ENCODE results near the gene SLC19A1.

The SLC19A1 gene

GRCh38 chr21:45472445-45473365 lies 69.5 kb downstream of the SLC19A1 start:
- H3K9me3 ChIP-seq (ENCODE audit: low read length), result no peaks in the 10 kb centered on the region
- no peaks in the 10 kb centered on the region for H3K27me3 ChIP-seq (ENCODE audit: insufficient read depth, low read length)
- H2AFZ ChIP-seq (ENCODE audit: low read depth, low read length), result no peak overlapping the region
- H3K36me3 ChIP-seq (ENCODE audit: insufficient read depth, low read length), result no peaks in the 10 kb centered on the region
- no peak overlapping the region for H3K4me3 ChIP-seq (ENCODE audit: low read length)
- H3K4me1 ChIP-seq (ENCODE audit: insufficient read depth, low read length), result peaks cover 8% of the 10 kb centered on the region

GRCh38 chr21:45471525-45472221 lies 70.6 kb downstream of the SLC19A1 start:
- Histone ChIP-seq H3K36me3 (ENCODE audit: insufficient read depth, low read length) (no peaks in the 10 kb centered on the region), H3K27me3 (ENCODE audit: insufficient read depth, low read length) (no peaks in the 10 kb centered on the region)

GRCh38 chr21:45470773-45471524 lies 71.3 kb downstream of the SLC19A1 start:
- Histone ChIP-seq H3K9me3 (ENCODE audit: low read length) (no peaks in the 10 kb centered on the region), H3K4me3 (ENCODE audit: low read length) (no peak overlapping the region), H3K27me3 (ENCODE audit: insufficient read depth, low read length) (no peaks in the 10 kb centered on the region), H2AFZ (ENCODE audit: low read depth, low read length) (no peak overlapping the region), H3K36me3 (ENCODE audit: insufficient read depth, low read length) (no peaks in the 10 kb centered on the region), H3K4me1 (ENCODE audit: insufficient read depth, low read length) (peaks cover 8% of the 10 kb centered on the region)

More at GRCh38 chr21:45471525-45472221, 70.6 kb downstream of the SLC19A1 start:
- peaks cover 8% of the 10 kb centered on the region for H3K4me1 ChIP-seq (ENCODE audit: insufficient read depth, low read length)
- H3K4me3 ChIP-seq (ENCODE audit: low read length), result no peak overlapping the region
- H2AFZ ChIP-seq (ENCODE audit: low read depth, low read length), result no peak overlapping the region
- no peaks in the 10 kb centered on the region for H3K9me3 ChIP-seq (ENCODE audit: low read length)

GRCh38 chr21:45470087-45470515 lies 72.1 kb downstream of the SLC19A1 start:
- Histone ChIP-seq H3K27me3 (ENCODE audit: insufficient read depth, low read length) (no peaks in the 10 kb centered on the region), H3K9me3 (ENCODE audit: low read length) (no peaks in the 10 kb centered on the region), H3K4me1 (ENCODE audit: insufficient read depth, low read length) (peaks cover 8% of the 10 kb centered on the region), H3K4me3 (ENCODE audit: low read length) (no peak overlapping the region), H3K36me3 (ENCODE audit: insufficient read depth, low read length) (no peaks in the 10 kb centered on the region), H2AFZ (ENCODE audit: low read depth, low read length) (no peak overlapping the region)

GRCh38 chr21:45469273-45470086 lies 72.8 kb downstream of the SLC19A1 start:
- H3K27me3 ChIP-seq (ENCODE audit: insufficient read depth, low read length), result no peaks in the 10 kb centered on the region
- H2AFZ ChIP-seq (ENCODE audit: low read depth, low read length), result no peak overlapping the region
- H3K4me3 ChIP-seq (ENCODE audit: low read length), result no peak overlapping the region
- H3K4me1 ChIP-seq (ENCODE audit: insufficient read depth, low read length), result peaks cover 8% of the 10 kb centered on the region
- H3K9me3 ChIP-seq (ENCODE audit: low read length), result no peaks in the 10 kb centered on the region
- H3K36me3 ChIP-seq (ENCODE audit: insufficient read depth, low read length), result no peaks in the 10 kb centered on the region

- no peaks in the 10 kb centered on the region for H3K36me3 ChIP-seq (ENCODE audit: insufficient read depth, low read length)
- no peaks in the 10 kb centered on the region for H3K27me3 ChIP-seq (ENCODE audit: insufficient read depth, low read length)
- no peaks in the 10 kb centered on the region for H3K9me3 ChIP-seq (ENCODE audit: low read length)
- no peak overlapping the region for H3K4me3 ChIP-seq (ENCODE audit: low read length)
- peaks cover 8% of the 10 kb centered on the region for H3K4me1 ChIP-seq (ENCODE audit: insufficient read depth, low read length)
- no peak overlapping the region for H2AFZ ChIP-seq (ENCODE audit: low read depth, low read length)
These were observed 73.3 kb downstream of the SLC19A1 start for GRCh38 chr21:45468971-45469272.

- Histone ChIP-seq H3K36me3 (ENCODE audit: insufficient read depth, low read length) (no peaks in the 10 kb centered on the region), H3K27me3 (ENCODE audit: insufficient read depth, low read length) (no peaks in the 10 kb centered on the region), H3K4me1 (ENCODE audit: insufficient read depth, low read length) (peaks cover 8% of the 10 kb centered on the region), H3K9me3 (ENCODE audit: low read length) (no peaks in the 10 kb centered on the region), H2AFZ (ENCODE audit: low read depth, low read length) (no peak overlapping the region), H3K4me3 (ENCODE audit: low read length) (no peak overlapping the region)
These were observed 73.9 kb downstream of the SLC19A1 start for GRCh38 chr21:45468051-45468970.

- Histone ChIP-seq H3K36me3 (ENCODE audit: insufficient read depth, low read length) (no peaks in the 10 kb centered on the region), H3K9me3 (ENCODE audit: low read length) (no peaks in the 10 kb centered on the region), H3K4me1 (ENCODE audit: insufficient read depth, low read length) (peaks cover 8% of the 10 kb centered on the region), H2AFZ (ENCODE audit: low read depth, low read length) (no peak overlapping the region), H3K4me3 (ENCODE audit: low read length) (no peak overlapping the region), H3K27me3 (ENCODE audit: insufficient read depth, low read length) (no peaks in the 10 kb centered on the region)
These were observed 74.9 kb downstream of the SLC19A1 start for GRCh38 chr21:45467221-45467779.

- no peaks in the 10 kb centered on the region for H3K9me3 ChIP-seq (ENCODE audit: low read length)
- H3K36me3 ChIP-seq (ENCODE audit: insufficient read depth, low read length), result no peaks in the 10 kb centered on the region
- no peak overlapping the region for H2AFZ ChIP-seq (ENCODE audit: low read depth, low read length)
- H3K27me3 ChIP-seq (ENCODE audit: insufficient read depth, low read length), result no peaks in the 10 kb centered on the region
- H3K4me1 ChIP-seq (ENCODE audit: insufficient read depth, low read length), result peaks cover 8% of the 10 kb centered on the region
- H3K4me3 ChIP-seq (ENCODE audit: low read length), result no peak overlapping the region
These were observed 75.7 kb downstream of the SLC19A1 start for GRCh38 chr21:45466330-45467220.

- no peaks in the 10 kb centered on the region for H3K36me3 ChIP-seq (ENCODE audit: insufficient read depth, low read length)
- no peak overlapping the region for H2AFZ ChIP-seq (ENCODE audit: low read depth, low read length)
- no peaks in the 10 kb centered on the region for H3K27me3 ChIP-seq (ENCODE audit: insufficient read depth, low read length)
- no peaks in the 10 kb centered on the region for H3K9me3 ChIP-seq (ENCODE audit: low read length)
- no peak overlapping the region for H3K4me3 ChIP-seq (ENCODE audit: low read length)
- peaks cover 8% of the 10 kb centered on the region for H3K4me1 ChIP-seq (ENCODE audit: insufficient read depth, low read length)
These were observed 76.5 kb downstream of the SLC19A1 start for GRCh38 chr21:45465611-45466329.

All from neuron (in vitro differentiated cells).